ES-I3 (cell line): ENCODE data around the gene RPL3.
A peak's percentile ranks its signal among the peaks of the same experiment; 100 is the strongest.
"Not testable (repeated sequence)": the region's sequence is repeated elsewhere in the genome, so short reads cannot be mapped to it uniquely, and the experiment has no call there.

Experiments used
- H3K36me3 ChIP-seq: 2 replicates; pipeline ENCODE4 v1.6.1; 2013; ENCODE audit warnings: mild to moderate bottlenecking, low read length, control low read depth, moderate library complexity; ENCODE audit not compliant: insufficient read depth
- H3K4me1 ChIP-seq: 2 replicates; pipeline ENCODE4 v1.6.1; 2013; ENCODE audit warnings: mild to moderate bottlenecking, control low read depth, low read length; ENCODE audit not compliant: insufficient read depth
- H3K9ac ChIP-seq: 2 replicates; pipeline ENCODE4 v1.6.1; 2013; ENCODE audit warnings: low read depth, mild to moderate bottlenecking, low read length, moderate library complexity
- H3K9me3 ChIP-seq: 2 replicates; pipeline ENCODE4 v1.6.1; 2013; ENCODE audit warnings: mild to moderate bottlenecking, low read length, moderate library complexity; ENCODE audit not compliant: control insufficient read depth, insufficient read depth

Gene RPL3

GRCh38 chr22:39357110-39358108 is 38.0 kb upstream of the RPL3 start:
- H3K9me3 ChIP-seq, H3K9ac ChIP-seq, H3K36me3 ChIP-seq: not testable (repeated sequence)
- peaks cover 24% of the 10 kb centered on the region for H3K4me1 ChIP-seq

DNA sequence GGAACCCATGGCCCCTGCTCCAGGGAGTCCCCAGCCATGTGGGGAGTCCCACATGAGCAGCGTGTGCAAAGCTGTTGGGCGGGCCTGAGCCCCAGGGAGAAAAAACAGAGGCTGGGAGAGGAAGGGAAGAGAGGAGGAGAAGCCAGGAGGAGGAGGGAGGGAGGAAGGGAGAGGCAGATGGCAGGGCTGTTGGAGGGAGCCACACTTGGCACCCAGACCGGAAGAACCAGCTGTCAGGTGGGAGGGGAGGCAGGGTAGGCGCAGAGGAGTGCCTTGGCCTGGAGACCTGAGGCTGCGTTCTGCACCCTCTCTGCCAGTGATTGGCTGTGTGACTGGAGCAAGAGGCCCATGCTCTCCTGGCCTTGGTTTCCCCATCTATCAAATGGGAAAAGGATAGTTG is 37.0 kb upstream of the RPL3 start:
- Histone ChIP-seq H3K9ac (no peak overlapping the region), H3K36me3 (no peaks in the 10 kb centered on the region), H3K4me1 (peaks cover 26% of the 10 kb centered on the region), H3K9me3 (no peaks in the 10 kb centered on the region)

DNA sequence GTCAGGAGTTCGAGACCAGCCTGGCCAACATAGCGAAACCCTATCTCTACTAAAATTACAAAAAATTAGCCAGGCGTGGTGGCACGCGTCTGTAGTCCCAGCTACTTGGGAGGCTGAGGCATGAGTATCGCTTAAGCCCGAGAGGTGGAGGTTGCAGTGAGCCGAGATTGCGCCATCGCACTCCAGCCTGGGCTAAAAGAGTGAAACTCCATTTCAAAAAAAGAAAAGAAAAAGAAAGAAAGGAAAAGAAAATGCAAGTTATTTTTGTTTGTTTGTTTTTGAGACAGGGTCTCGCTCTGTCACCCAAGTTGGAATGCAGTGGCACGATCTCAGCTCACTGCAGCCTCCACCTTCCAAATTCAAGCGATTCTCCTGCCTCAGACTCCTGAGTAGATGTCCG is 36.4 kb upstream of the RPL3 start:
- peaks cover 28% of the 10 kb centered on the region for H3K4me1 ChIP-seq
- not testable (repeated sequence) for H3K9ac ChIP-seq, H3K36me3 ChIP-seq, H3K9me3 ChIP-seq

GRCh38 chr22:39355080-39355479 is 35.7 kb upstream of the RPL3 start:
- no peaks in the 10 kb centered on the region for H3K9me3 ChIP-seq
- no peaks in the 10 kb centered on the region for H3K36me3 ChIP-seq
- H3K9ac ChIP-seq: no peak overlapping the region
- peaks cover 23% of the 10 kb centered on the region for H3K4me1 ChIP-seq

GRCh38 chr22:39353346-39353745 is 33.9 kb upstream of the RPL3 start:
- H3K9me3 ChIP-seq: no peaks in the 10 kb centered on the region
- H3K4me1 ChIP-seq: peaks cover 25% of the 10 kb centered on the region
- no peak overlapping the region for H3K9ac ChIP-seq
- H3K36me3 ChIP-seq: no peaks in the 10 kb centered on the region

- peaks cover 25% of the 10 kb centered on the region for H3K4me1 ChIP-seq
- H3K9ac ChIP-seq: no peak overlapping the region; the same call in 1 of the 2 replicates
- H3K9me3 ChIP-seq: no peaks in the 10 kb centered on the region
- no peaks in the 10 kb centered on the region for H3K36me3 ChIP-seq
Measured at GRCh38 chr22:39352306-39352891, 33.0 kb upstream of the RPL3 start.

DNA sequence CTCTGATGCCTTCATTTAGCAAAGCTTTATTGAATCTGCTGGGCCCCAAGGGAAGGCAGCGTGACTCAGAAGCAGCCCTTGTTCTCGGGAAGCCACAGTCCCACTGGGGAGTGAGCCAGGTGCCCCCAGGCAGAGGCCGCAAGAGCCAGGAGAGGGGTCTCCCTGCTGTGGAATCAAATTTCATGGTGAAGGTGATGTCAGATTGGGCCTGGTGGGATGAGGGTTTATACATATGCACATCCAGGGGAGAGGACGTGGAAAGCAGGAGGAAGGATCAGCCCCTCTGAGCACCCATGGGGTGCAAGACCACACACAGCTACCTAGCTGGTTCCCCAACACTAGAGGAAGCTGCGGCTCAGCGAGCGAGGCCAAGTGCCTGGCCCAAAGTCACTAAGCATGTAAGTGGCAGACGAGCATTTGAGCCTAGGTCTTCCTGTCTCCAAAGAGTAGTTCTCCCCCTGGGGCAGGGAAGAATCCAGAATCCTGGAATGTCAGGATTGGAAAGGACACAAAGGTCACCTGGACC is 32.3 kb upstream of the RPL3 start:
- no peaks in the 10 kb centered on the region for H3K36me3 ChIP-seq
- H3K9ac ChIP-seq: peak overlapping the region; percentile 96; the same call in 1 of the 2 replicates
- H3K4me1 ChIP-seq: peaks cover 25% of the 10 kb centered on the region
- no peaks in the 10 kb centered on the region for H3K9me3 ChIP-seq

DNA sequence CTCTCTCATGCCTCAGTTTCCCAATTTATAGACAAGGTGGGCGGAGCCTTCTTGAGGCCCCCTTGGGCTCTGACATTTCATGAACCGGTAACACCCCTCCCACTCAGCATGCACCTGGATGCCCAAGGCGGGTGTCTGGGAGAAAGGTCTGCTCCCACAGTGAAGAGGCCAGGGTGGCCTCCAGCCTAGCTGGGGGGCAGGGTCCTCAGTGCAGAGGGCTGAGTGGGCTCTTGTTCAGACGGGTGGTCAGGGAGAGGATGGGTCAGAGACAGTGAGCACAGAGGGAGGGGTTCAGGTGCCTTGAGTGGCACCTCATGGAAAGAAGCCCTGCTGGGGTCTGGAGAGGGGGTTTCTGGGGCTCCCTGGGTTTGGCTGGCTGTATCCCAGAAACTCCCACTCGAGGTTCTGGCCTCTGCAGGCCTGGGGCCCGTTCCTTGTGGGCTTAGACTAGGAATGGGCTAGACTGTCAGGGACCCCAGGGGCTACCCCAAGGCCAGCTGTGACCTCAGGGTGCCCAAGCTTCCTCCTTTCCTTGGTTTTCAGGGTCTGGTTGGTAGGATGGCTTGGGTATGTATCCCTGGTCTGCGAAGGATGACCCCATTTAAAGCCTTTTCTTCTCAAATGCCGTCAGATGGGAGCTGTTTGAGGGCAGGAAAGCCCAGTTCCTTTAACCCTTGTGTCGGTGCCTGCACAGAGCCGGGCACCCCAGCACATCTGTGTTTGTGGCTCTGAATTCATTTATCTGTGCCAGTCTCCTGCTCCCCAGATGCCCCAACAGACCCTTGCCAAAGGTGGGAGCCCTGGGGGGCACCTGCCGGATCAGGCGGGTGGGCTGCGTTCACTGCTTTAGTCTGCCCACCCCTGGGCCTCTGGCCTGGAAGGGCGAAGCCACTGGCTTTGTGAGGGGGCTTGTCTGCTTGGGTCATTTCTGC is 31.6 kb upstream of the RPL3 start:
- H3K9ac ChIP-seq: peak overlapping the region; percentile 96
- H3K4me1 ChIP-seq: peaks cover 25% of the 10 kb centered on the region
- H3K36me3 ChIP-seq: no peaks in the 10 kb centered on the region
- H3K9me3 ChIP-seq: no peaks in the 10 kb centered on the region

DNA sequence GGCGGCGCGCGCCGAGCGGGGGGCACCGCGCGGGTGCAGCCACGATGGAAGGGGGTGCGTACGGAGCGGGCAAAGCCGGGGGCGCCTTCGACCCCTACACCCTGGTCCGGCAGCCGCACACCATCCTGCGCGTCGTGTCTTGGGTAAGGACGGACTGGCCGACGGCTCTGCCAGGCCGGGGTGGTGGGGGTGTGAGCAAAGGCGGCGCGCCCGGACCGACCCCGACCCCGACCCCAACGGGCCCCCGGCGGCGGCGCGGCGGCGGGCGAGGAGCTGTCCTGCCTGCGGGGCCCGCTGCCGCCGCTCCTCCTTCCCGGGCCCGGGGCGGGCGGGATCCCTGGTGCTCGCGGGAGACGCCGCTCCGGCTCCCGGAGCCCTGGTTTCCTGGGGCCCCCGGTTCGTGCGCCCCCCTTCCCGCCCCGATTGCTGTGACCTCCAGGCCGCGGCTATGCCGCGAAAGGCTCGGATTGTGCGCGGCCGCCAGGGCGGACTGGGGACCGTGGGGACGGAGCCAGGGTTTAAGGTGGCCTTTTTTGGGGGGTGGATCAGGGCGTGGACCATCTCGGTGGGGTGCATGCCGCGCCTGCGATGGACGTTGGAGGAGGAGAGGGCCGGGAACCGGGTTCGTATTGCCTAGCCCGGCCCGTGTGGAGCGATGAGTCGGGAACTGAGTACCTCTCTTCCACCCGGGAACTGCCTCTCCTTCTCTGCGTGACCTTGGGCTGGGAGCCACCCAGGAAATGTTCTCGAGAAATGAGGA is 30.7 kb upstream of the RPL3 start, which contains the start of gene SYNGR1:
SYNGR1 (plus strand) TSS at position 25 of the 760 bp plus-strand sequence; CDS start at position 45, 20 bp downstream.
- no peaks in the 10 kb centered on the region for H3K36me3 ChIP-seq
- peak within 1 kb of the TSS; percentile 96 for H3K9ac ChIP-seq
- H3K9me3 ChIP-seq: no peaks in the 10 kb centered on the region
- peaks cover 25% of the 10 kb centered on the region for H3K4me1 ChIP-seq

GRCh38 chr22:39349506-39349966 is 30.1 kb upstream of the RPL3 start:
- peaks cover 25% of the 10 kb centered on the region for H3K4me1 ChIP-seq
- H3K9ac ChIP-seq: peak overlapping the region; percentile 96
- no peaks in the 10 kb centered on the region for H3K36me3 ChIP-seq
- no peaks in the 10 kb centered on the region for H3K9me3 ChIP-seq

GRCh38 chr22:39348909-39349505 is 29.6 kb upstream of the RPL3 start:
- Histone ChIP-seq H3K9ac (peak overlapping the region; percentile 83), H3K4me1 (peaks cover 29% of the 10 kb centered on the region), H3K36me3 (no peaks in the 10 kb centered on the region), H3K9me3 (no peaks in the 10 kb centered on the region)

DNA sequence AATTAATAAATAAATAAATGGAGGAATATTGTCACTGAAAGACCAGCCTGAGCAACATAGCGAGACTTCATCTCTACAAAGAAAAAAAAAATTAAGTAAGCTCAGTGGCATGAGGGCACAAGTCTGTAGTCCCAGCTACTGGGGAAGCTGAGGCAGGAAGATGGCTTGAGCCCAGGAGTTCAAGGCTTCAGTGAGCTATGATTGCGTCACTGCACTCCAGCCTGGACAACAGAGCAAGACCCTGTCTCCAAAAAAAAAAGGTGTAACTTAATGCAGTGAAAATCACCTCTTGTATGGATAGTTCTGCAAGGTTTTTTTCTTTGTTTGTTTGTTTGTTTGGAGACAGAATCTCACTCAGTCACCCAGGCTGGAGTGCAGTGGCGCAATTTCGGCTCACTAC is 25.8 kb upstream of the RPL3 start:
- Histone ChIP-seq H3K36me3 (no peaks in the 10 kb centered on the region), H3K9ac (no peak overlapping the region), H3K9me3 (no peaks in the 10 kb centered on the region), H3K4me1 (peaks cover 10% of the 10 kb centered on the region)

- no peak overlapping the region for H3K9ac ChIP-seq
- H3K36me3 ChIP-seq: no peaks in the 10 kb centered on the region
Measured at GRCh38 chr22:39344046-39344390, 24.6 kb upstream of the RPL3 start.

More at GRCh38 chr22:39344046-39344390, 24.6 kb upstream of the RPL3 start:
- Histone ChIP-seq H3K4me1 (peaks cover 8% of the 10 kb centered on the region), H3K9me3 (no peaks in the 10 kb centered on the region)
